Calu3 (cell line): ENCODE data around the gene RPL3. TPM values are rescaled to one million over a fixed set of nuclear protein-coding genes. Genes with fewer than 3 reads are reported as not detected.
"Not testable (repeated sequence)": the region's sequence is repeated elsewhere in the genome, so short reads cannot be mapped to it uniquely, and the experiment has no call there.

Source experiments
- BruUV-seq: library from RNA; stranded (reverse); fragments of 400-500 nt; replicated peaks from 2 replicates; lab custom pipeline; 2021; lab: Mats Ljungman, UMichigan
- CTCF ChIA-PET: fragments of 300-600 bp; sonication (Branson Sonifier 250); formaldehyde crosslinking; loops from one replicate; lab custom pipeline; 2022; ENCODE audit warnings: antibody characterized with exemption; lab: Charles Lee
- DNase-seq: peaks from one replicate; pipeline ENCODE4 v3.0.0; 2022
- H3K27ac Mint-ChIP-seq: one replicate; pipeline ENCODE4 v1.8.0; 2022; ENCODE audit warnings: mixed read lengths; ENCODE audit not compliant: unreplicated experiment
- H3K27me3 Mint-ChIP-seq: one replicate; pipeline ENCODE4 v1.8.0; 2022; ENCODE audit warnings: mixed read lengths; ENCODE audit not compliant: unreplicated experiment
- H3K36me3 Mint-ChIP-seq: one replicate; pipeline ENCODE4 v1.8.0; 2022; ENCODE audit warnings: mild to moderate bottlenecking, moderate library complexity, mixed read lengths; ENCODE audit not compliant: insufficient read depth, unreplicated experiment
- H3K4me1 Mint-ChIP-seq: one replicate; pipeline ENCODE4 v1.8.0; 2022; ENCODE audit warnings: mild to moderate bottlenecking, low read depth, mixed read lengths; ENCODE audit not compliant: unreplicated experiment
- H3K4me3 Mint-ChIP-seq: one replicate; pipeline ENCODE4 v1.8.0; 2022; ENCODE audit warnings: mild to moderate bottlenecking, low read depth, moderate library complexity, mixed read lengths; ENCODE audit not compliant: unreplicated experiment
- H3K9me3 Mint-ChIP-seq: one replicate; pipeline ENCODE4 v1.8.0; 2022; ENCODE audit warnings: low read depth, mixed read lengths; ENCODE audit not compliant: unreplicated experiment
- CTCF ChIP-seq: fragments of 200-600 bp; IDR thresholded peaks from one replicate; pipeline ENCODE4 v1.8.0; 2022; ENCODE audit warnings: antibody characterized with exemption; ENCODE audit not compliant: unreplicated experiment
- intact Hi-C: fragments of 100-400 bp; cut with micrococcal nuclease; formaldehyde crosslinking; loops from one replicate; pipeline ENCODE4 v1.10.0; 2022; ENCODE audit not compliant: unreplicated experiment
- total RNA-seq: library from RNA; stranded (reverse); gene quantifications from 2 replicates; pipeline ENCODE4 v1.2.3, GENCODE V29; 2022

The RPL3 gene
- total RNA-seq, 1 experiment from 2014 or later, result 1,058 TPM

DNA sequence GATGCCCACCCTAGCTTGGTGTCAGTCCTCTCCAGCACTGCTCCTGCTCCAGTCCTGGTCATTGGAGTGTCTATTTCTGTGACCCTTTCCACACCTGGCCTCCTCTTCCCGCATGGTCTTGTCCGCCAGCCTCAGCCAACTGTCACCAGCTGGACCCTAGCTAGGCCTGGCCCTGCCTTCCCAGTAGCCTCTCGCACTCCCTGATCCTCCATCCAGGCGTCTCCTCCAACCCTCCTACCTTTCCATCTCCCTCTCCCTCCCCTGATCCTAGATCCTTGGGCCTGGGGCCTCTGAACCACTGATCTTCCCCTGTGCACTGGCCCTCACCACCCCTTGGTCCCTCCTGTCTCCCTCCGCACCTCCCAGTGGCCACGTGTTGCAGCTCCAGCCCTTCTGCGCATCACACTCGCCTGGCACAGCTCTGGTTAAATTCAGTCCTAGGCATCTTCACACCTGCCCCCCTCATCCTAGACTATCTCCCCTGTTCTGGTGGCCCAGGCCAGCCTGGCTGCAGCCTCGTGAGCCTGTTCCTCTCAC lies 40.3 kb upstream of the RPL3 start:
- Mint-ChIP-seq H3K9me3 (no peaks in the 10 kb centered on the region), H3K4me3 (no peak overlapping the region), H3K36me3 (no peaks in the 10 kb centered on the region), H3K27ac (no peak overlapping the region), H3K27me3 (peaks cover 16% of the 10 kb centered on the region), H3K4me1 (peaks cover 9% of the 10 kb centered on the region)
- no peak for DNase-seq
- CTCF ChIA-PET, result no interaction called here
- intact Hi-C loops, result no loop called here
- TF ChIP-seq CTCF, result no peak
- BruUV-seq, result no TSS peak

DNA sequence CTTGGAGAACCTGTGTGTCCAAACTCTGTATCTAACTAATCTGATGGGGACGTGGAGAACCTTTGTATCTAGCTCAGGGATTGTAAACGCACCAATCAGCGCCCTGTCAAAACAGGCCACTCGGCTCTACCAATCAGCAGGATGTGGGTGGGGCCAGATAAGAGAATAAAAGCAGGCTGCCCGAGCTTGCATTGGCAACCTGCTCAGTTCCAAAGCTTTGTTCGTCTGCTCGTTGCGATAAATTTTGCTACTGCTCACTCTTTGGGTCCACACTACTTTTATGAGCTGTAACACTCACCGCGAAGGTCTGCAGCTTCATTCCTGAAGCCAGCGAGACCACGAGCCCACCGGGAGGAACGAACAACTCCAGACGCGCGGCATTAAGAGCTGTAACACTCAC lies 38.8 kb upstream of the RPL3 start:
- H3K36me3 Mint-ChIP-seq, H3K9me3 Mint-ChIP-seq, DNase-seq, H3K27ac Mint-ChIP-seq, H3K27me3 Mint-ChIP-seq, intact Hi-C loops, BruUV-seq, CTCF ChIA-PET, H3K4me3 Mint-ChIP-seq, H3K4me1 Mint-ChIP-seq: not testable (repeated sequence)

DNA sequence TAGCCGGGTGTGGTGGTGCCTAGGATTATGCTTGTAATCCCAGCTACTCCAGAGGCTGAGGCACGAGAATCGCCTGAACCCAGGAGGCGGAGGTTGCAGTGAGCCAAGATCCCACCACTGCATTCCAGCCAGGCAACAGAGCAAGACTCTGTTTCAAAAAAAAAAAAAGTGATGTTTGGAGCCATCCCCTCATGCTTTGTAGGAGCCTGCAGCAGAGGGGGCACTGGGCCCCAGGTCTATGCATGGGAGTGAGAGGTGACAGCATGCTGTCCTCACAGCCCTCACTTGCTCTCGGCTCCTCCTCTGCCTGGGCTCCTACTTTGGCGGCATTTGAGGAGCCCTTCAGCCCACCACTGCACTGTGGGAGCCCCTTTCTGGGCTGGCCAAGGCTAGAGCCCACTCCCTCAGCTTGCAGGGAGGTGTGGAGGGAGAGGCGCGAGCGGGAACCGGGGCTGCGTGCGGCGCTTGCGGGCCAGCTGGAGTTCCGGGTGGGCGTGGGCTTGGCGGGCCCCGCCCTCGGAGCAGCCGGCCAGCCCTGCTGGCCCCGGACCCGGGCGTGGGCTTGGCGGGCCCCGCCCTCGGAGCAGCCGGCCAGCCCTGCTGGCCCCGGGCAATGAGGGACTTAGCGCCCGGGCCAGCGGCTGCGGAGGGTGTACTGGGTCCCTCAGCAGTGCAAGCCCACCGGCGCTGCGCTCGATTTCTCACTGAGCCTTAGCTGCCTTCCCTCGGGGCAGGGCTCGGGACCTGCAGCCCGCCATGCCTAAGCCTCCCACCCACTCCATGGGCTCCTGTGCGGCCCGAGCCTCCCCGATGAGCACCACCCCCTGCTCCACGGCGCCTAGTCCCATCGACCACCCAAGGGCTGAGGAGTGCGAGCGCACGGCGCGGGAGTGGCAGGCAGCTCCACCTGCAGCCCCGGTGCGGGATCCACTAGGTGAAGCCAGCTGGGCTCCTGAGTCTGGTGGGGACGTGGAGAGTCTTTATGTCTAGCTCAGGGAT lies 38.0 kb upstream of the RPL3 start:
- H3K9me3 Mint-ChIP-seq, CTCF ChIA-PET, DNase-seq, H3K27ac Mint-ChIP-seq, H3K4me1 Mint-ChIP-seq, intact Hi-C loops, H3K27me3 Mint-ChIP-seq, H3K4me3 Mint-ChIP-seq, H3K36me3 Mint-ChIP-seq, BruUV-seq: not testable (repeated sequence)

DNA sequence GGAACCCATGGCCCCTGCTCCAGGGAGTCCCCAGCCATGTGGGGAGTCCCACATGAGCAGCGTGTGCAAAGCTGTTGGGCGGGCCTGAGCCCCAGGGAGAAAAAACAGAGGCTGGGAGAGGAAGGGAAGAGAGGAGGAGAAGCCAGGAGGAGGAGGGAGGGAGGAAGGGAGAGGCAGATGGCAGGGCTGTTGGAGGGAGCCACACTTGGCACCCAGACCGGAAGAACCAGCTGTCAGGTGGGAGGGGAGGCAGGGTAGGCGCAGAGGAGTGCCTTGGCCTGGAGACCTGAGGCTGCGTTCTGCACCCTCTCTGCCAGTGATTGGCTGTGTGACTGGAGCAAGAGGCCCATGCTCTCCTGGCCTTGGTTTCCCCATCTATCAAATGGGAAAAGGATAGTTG lies 37.0 kb upstream of the RPL3 start:
- H3K27me3 Mint-ChIP-seq, result no peaks in the 10 kb centered on the region
- H3K4me1 Mint-ChIP-seq, result peaks cover 9% of the 10 kb centered on the region
- no peak for TF ChIP-seq CTCF
- CTCF ChIA-PET, result no interaction called here
- BruUV-seq, result no TSS peak
- H3K27ac Mint-ChIP-seq, result no peak overlapping the region
- no peak for DNase-seq
- no peaks in the 10 kb centered on the region for H3K36me3 Mint-ChIP-seq
- H3K9me3 Mint-ChIP-seq, result no peaks in the 10 kb centered on the region
- intact Hi-C loops, result no loop called here
- H3K4me3 Mint-ChIP-seq, result no peak overlapping the region

DNA sequence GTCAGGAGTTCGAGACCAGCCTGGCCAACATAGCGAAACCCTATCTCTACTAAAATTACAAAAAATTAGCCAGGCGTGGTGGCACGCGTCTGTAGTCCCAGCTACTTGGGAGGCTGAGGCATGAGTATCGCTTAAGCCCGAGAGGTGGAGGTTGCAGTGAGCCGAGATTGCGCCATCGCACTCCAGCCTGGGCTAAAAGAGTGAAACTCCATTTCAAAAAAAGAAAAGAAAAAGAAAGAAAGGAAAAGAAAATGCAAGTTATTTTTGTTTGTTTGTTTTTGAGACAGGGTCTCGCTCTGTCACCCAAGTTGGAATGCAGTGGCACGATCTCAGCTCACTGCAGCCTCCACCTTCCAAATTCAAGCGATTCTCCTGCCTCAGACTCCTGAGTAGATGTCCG lies 36.4 kb upstream of the RPL3 start:
- H3K27ac Mint-ChIP-seq, DNase-seq, BruUV-seq: not testable (repeated sequence)

More for the DNA sequence above, 36.4 kb upstream of the RPL3 start:
- H3K4me1 Mint-ChIP-seq, intact Hi-C loops, H3K36me3 Mint-ChIP-seq, H3K4me3 Mint-ChIP-seq, H3K27me3 Mint-ChIP-seq, H3K9me3 Mint-ChIP-seq, CTCF ChIA-PET: not testable (repeated sequence)
